ENCODE data around the gene PTPN13.

DNA sequence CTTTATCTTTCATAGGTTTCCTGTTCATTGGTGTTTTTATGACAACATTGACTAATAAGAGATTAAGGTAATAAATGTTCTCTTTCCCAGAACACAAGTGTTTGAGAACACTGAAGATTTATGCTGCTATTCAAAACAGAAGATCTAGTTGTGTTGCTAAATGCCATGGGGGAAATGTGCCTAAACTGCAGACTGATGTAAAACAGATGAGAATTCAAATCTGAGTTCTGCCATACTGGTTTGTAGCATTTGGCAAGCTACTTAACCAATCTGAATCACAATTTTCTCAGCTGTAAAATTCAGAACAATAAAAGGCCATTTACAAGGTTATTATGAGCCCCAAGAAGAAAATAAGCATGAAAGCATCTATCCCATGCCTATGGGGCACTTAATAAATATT lies 252.8 kb downstream of the PTPN13 start:
- TF ChIP-seq CTCF (conservative IDR thresholded peaks at IDR 0.05; ENCODE audit: low read depth, low read length) (no peak), EZH2phosphoT487 (IDR thresholded peaks at IDR 0.05; ENCODE audit: borderline replicate concordance, low read length) (no peak)
